HCT116 (cell line): Measurements from ENCODE around the gene EFEMP2. TPM values are rescaled to one million over a fixed set of nuclear protein-coding genes. Genes with fewer than 3 reads are reported as not detected.

Source experiments
- ATAC-seq: fragments of 200-7000 bp; cut with Tn5 transposase; 2 replicates; pipeline ENCODE4 v1.9.1; 2020; ENCODE audit warnings: mild to moderate bottlenecking, moderate library complexity
- BruUV-seq: library from RNA; stranded (reverse); fragments of 400-500 nt; replicated peaks from 2 replicates; lab custom pipeline; 2021; lab: Mats Ljungman, UMichigan
- CTCF ChIA-PET: fragments of 300-600 bp; sonication (Branson Sonifier 250); formaldehyde crosslinking; loops from one replicate; lab custom pipeline; 2021; ENCODE audit warnings: antibody characterized with exemption; lab: Charles Lee
- POLR2A ChIA-PET: fragments of 300-600, 350-600 bp; sonication (Branson Sonifier 250); formaldehyde crosslinking; loops from one replicate; lab custom pipeline; 2021; ENCODE audit warnings: antibody characterized with exemption; lab: Charles Lee
- RAD21 ChIA-PET, 2 experiments: fragments of 300-600 bp; sonication (Branson Sonifier 250); formaldehyde crosslinking; loops; one replicate each; lab custom pipeline; 2023; ENCODE audit warnings: low total read pairs in 2 of 2; ENCODE audit not compliant: uncharacterized antibody in 2 of 2, unreplicated experiment in 2 of 2, low non-redundant PET in 1 of 2; lab: Charles Lee
- DNase-seq: peaks from one replicate; pipeline ENCODE4 v3.0.0-alpha.2; 2010; ENCODE audit warnings: low read depth, low spot score
- H2AFZ ChIP-seq: fragments of 200-600 bp; shearing (Covaris generic), sonication (generic); 2 replicates; pipeline ENCODE4 v1.6.1; 2017; ENCODE audit warnings: low read depth, mixed run types, mixed read lengths, antibody characterized with exemption, low read length; ENCODE audit not compliant: poor library complexity, severe bottlenecking
- H3K27ac ChIP-seq: 2 replicates; pipeline ENCODE4 v1.5.1; 2012; ENCODE audit warnings: low read depth, low read length
- H3K27me3 ChIP-seq: fragments of 200-600 bp; sonication (generic); 2 replicates; pipeline ENCODE4 v1.6.1; 2016; ENCODE audit warnings: mixed run types, low read length, mixed read lengths; ENCODE audit not compliant: insufficient read depth
- H3K36me3 ChIP-seq, 2 experiments: fragments of 200-500 bp in 1 of 2; fragments of 200-600 bp in 1 of 2; sonication (Bioruptor generic) in 1 of 2; sonication (generic) in 1 of 2; 2 replicates each; pipeline versions ENCODE4 v1.5.1 to v1.6.1; 2014 to 2016; ENCODE audit warnings: low read length in 2 of 2, inconsistent platforms in 1 of 2, mixed read lengths in 1 of 2, mixed run types in 1 of 2; ENCODE audit not compliant: insufficient read depth in 2 of 2, control insufficient read depth in 1 of 2
- H3K4me1 ChIP-seq, 2 experiments: fragments of 200-600 bp in 1 of 2; sonication (generic) in 1 of 2; 2 replicates each; pipeline versions ENCODE4 v1.5.1 to v1.6.1; 2012 to 2017; ENCODE audit warnings: low read length in 2 of 2, inconsistent platforms in 1 of 2, mild to moderate bottlenecking in 1 of 2, mixed read lengths in 1 of 2, mixed run types in 1 of 2, moderate library complexity in 1 of 2; ENCODE audit not compliant: insufficient read depth in 2 of 2, control insufficient read depth in 1 of 2
- H3K4me2 ChIP-seq: fragments of 200-600 bp; sonication (generic); 2 replicates; pipeline ENCODE4 v1.6.1; 2017; ENCODE audit warnings: mixed run types, low read length, mixed read lengths
- H3K4me3 ChIP-seq, 2 experiments: fragments of 200-600 bp in 1 of 2; sonication (generic) in 1 of 2; replicated peaks in 1 of 2; 2 replicates each; pipeline ENCODE4 v1.5.1; 2011 to 2016; ENCODE audit warnings: low read length in 2 of 2, control low read depth in 1 of 2, low read depth in 1 of 2, mild to moderate bottlenecking in 1 of 2, mixed read lengths in 1 of 2, mixed run types in 1 of 2
- H3K79me2 ChIP-seq: fragments of 200-600 bp; sonication (generic); 2 replicates; pipeline ENCODE4 v1.6.1; 2017; ENCODE audit warnings: mild to moderate bottlenecking, mixed run types, low read length, moderate library complexity, mixed read lengths; ENCODE audit not compliant: insufficient read depth
- H3K9ac ChIP-seq: fragments of 200-600 bp; sonication (generic); 2 replicates; pipeline ENCODE4 v1.6.1; 2016; ENCODE audit warnings: low read length, mixed read lengths
- H3K9me2 ChIP-seq: fragments of 200-600 bp; sonication (generic), shearing (Covaris generic); 2 replicates; pipeline ENCODE4 v1.6.1; 2017; ENCODE audit warnings: mixed run types, mild to moderate bottlenecking, moderate library complexity; ENCODE audit not compliant: insufficient read depth
- H3K9me3 ChIP-seq, 2 experiments: fragments of 200-500 bp in 1 of 2; fragments of 200-600 bp in 1 of 2; sonication (Bioruptor generic) in 1 of 2; sonication (generic) in 1 of 2; 2 replicates each; pipeline ENCODE4 v1.6.1; 2014 to 2017; ENCODE audit warnings: low read length in 2 of 2, mixed read lengths in 2 of 2, inconsistent platforms in 1 of 2, low read depth in 1 of 2, mild to moderate bottlenecking in 1 of 2, mixed run types in 1 of 2, moderate library complexity in 1 of 2; ENCODE audit not compliant: control insufficient read depth in 1 of 2, insufficient read depth in 1 of 2
- H4K20me1 ChIP-seq: fragments of 200-600 bp; sonication (generic), shearing (Covaris generic); 2 replicates; pipeline ENCODE4 v1.6.1; 2017; ENCODE audit warnings: mixed run types, mild to moderate bottlenecking, moderate library complexity; ENCODE audit not compliant: insufficient read depth
- CBX3 ChIP-seq: IDR thresholded peaks from 2 replicates; pipeline ENCODE4 v1.6.1; 2012; ENCODE audit warnings: low read depth
- EGR1 ChIP-seq: IDR thresholded peaks from 2 replicates; pipeline ENCODE4 v1.6.1; 2012; ENCODE audit warnings: low read depth
- EZH2 ChIP-seq: fragments of 200-600 bp; sonication (generic); IDR thresholded peaks from 2 replicates; pipeline ENCODE4 v1.6.1; 2017; ENCODE audit warnings: antibody characterized with exemption, mixed run types
- EZH2phosphoT487 ChIP-seq: fragments of 200-600 bp; IDR thresholded peaks from 2 replicates; pipeline ENCODE4 v1.6.1; 2018; ENCODE audit warnings: antibody characterized with exemption, borderline replicate concordance
- POLR2AphosphoS5 ChIP-seq: IDR thresholded peaks from 2 replicates; pipeline ENCODE4 v1.6.1; 2011; ENCODE audit warnings: mild to moderate bottlenecking, low read depth, low read length, moderate library complexity
- RAD21 ChIP-seq: IDR thresholded peaks from 2 replicates; pipeline ENCODE4 v1.6.1; 2012; ENCODE audit warnings: low read depth, mild to moderate bottlenecking
- SIN3A ChIP-seq: IDR thresholded peaks from 2 replicates; pipeline ENCODE4 v1.6.1; 2012; ENCODE audit warnings: low read depth
- SP1 ChIP-seq: IDR thresholded peaks from 2 replicates; pipeline ENCODE4 v1.6.1; 2012; ENCODE audit warnings: low read depth
- SRF ChIP-seq: IDR thresholded peaks from 2 replicates; pipeline ENCODE4 v1.6.1; 2012; ENCODE audit warnings: low read depth
- TCF7L2 ChIP-seq: IDR thresholded peaks from 2 replicates; pipeline ENCODE4 v1.7.0; 2011; ENCODE audit warnings: borderline replicate concordance, inconsistent platforms; ENCODE audit not compliant: insufficient read depth, insufficient read length; ENCODE audit errors: extremely low read depth
- ZFX ChIP-seq: fragments of 450-650 bp; IDR thresholded peaks from 2 replicates; pipeline ENCODE4 v1.6.1; 2017
- ZNF274 ChIP-seq: fragments of 200-500 bp; sonication (Bioruptor generic); IDR thresholded peaks from 2 replicates; pipeline ENCODE4 v1.6.1; 2014; ENCODE audit warnings: mild to moderate bottlenecking, low read depth, low read length, inconsistent platforms
- intact Hi-C: fragments of 100-400 bp; cut with micrococcal nuclease; formaldehyde crosslinking; loops from 2 replicates; pipeline ENCODE4 v1.10.0; 2022
- total RNA-seq: library from RNA; stranded (reverse); gene quantifications from one replicate; pipeline ENCODE4 v1.2.1, GENCODE V29; 2021; ENCODE audit not compliant: unreplicated experiment
- TF ChIP-seq, protein P1 (sequence below): IDR thresholded peaks from 2 replicates; pipeline ENCODE4 v1.6.1; 2012
- TF ChIP-seq, protein P2 (sequence below), 3 experiments: fragments of 200-600 bp in 1 of 3; sonication (generic) in 1 of 3; IDR thresholded peaks in 2 of 3; conservative IDR thresholded peaks in 1 of 3; 2 replicates each; pipeline ENCODE4 v1.5.1; 2012 to 2017; ENCODE audit warnings: low read depth in 2 of 3, low read length in 2 of 3, antibody characterized with exemption in 1 of 3, borderline replicate concordance in 1 of 3, control low read depth in 1 of 3, mild to moderate bottlenecking in 1 of 3, mixed read lengths in 1 of 3, mixed run types in 1 of 3, moderate library complexity in 1 of 3; ENCODE audit not compliant: insufficient read depth in 1 of 3
- TF ChIP-seq, protein P3 (sequence below): IDR thresholded peaks from 2 replicates; pipeline ENCODE4 v1.6.1; 2012
- TF ChIP-seq, protein P4 (sequence below): IDR thresholded peaks from 2 replicates; pipeline ENCODE4 v1.6.1; 2011; ENCODE audit warnings: mild to moderate bottlenecking, low read length, moderate library complexity; ENCODE audit not compliant: insufficient replicate concordance; ENCODE audit errors: extremely low read depth

The EFEMP2 gene
- total RNA-seq, 1 experiment from 2014 or later = 8.4 TPM

DNA sequence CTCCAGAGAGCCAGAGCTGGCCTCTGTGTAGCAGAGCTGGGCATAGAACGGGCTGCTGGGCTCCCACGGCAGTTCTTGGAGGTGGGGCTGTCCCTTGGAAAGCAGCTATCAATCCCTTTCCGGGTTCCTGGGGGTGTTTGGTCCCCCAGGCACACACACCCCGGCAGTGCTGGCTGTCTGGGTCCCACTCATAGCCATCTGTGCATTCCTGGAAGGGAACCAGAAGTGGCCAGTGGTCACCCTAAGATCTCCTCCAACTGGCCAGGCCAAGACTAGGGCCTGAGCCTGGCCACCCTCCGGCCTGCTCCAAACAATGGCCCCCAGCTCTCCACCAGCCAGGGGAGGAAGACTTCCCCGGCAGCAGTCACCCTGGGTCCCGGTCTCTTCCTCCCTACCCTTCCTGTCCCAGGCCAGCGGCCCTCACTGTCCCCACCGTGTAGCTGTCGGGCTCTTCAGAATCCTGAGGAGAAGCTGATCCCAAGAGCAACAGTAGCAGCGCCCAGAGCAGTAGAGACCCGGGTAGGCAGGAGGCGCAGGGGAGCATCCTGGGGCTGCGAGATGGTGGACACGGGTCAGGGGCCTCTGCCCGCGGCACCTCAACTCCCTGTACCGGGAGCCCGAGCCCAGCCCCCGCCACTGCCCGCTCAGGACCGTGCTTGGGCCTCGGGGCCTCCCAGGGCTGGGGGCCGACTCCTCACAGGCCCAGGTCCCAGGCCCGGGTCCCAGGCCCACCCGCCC, 620 bp downstream of the EFEMP2 start:
- TF ChIP-seq, protein P1, sequence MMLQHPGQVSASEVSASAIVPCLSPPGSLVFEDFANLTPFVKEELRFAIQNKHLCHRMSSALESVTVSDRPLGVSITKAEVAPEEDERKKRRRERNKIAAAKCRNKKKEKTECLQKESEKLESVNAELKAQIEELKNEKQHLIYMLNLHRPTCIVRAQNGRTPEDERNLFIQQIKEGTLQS = no peak
- no peak for TF ChIP-seq ZNF274
- no peak for TF ChIP-seq TCF7L2
- TF ChIP-seq SRF = no peak
- no peak for TF ChIP-seq ZFX
- no peak for TF ChIP-seq SP1
- TF ChIP-seq CBX3 = no peak
- no peak for TF ChIP-seq EZH2phosphoT487
- TF ChIP-seq, protein P2, sequence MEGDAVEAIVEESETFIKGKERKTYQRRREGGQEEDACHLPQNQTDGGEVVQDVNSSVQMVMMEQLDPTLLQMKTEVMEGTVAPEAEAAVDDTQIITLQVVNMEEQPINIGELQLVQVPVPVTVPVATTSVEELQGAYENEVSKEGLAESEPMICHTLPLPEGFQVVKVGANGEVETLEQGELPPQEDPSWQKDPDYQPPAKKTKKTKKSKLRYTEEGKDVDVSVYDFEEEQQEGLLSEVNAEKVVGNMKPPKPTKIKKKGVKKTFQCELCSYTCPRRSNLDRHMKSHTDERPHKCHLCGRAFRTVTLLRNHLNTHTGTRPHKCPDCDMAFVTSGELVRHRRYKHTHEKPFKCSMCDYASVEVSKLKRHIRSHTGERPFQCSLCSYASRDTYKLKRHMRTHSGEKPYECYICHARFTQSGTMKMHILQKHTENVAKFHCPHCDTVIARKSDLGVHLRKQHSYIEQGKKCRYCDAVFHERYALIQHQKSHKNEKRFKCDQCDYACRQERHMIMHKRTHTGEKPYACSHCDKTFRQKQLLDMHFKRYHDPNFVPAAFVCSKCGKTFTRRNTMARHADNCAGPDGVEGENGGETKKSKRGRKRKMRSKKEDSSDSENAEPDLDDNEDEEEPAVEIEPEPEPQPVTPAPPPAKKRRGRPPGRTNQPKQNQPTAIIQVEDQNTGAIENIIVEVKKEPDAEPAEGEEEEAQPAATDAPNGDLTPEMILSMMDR (IDR thresholded peaks at IDR 0.05 in 2 of 3, conservative IDR thresholded peaks at IDR 0.05 in 1 of 3; ENCODE audit: borderline replicate concordance in 1 of 3, insufficient read depth in 1 of 3, low read depth in 2 of 3, low read length in 2 of 3) = no peak
- no peak for TF ChIP-seq SIN3A
- TF ChIP-seq EGR1 = no peak
- no peak for TF ChIP-seq RAD21
- no peak for TF ChIP-seq EZH2
- TF ChIP-seq, protein P3, sequence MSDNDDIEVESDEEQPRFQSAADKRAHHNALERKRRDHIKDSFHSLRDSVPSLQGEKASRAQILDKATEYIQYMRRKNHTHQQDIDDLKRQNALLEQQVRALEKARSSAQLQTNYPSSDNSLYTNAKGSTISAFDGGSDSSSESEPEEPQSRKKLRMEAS = no peak
- no peak for TF ChIP-seq POLR2AphosphoS5
- TF ChIP-seq, protein P4, sequence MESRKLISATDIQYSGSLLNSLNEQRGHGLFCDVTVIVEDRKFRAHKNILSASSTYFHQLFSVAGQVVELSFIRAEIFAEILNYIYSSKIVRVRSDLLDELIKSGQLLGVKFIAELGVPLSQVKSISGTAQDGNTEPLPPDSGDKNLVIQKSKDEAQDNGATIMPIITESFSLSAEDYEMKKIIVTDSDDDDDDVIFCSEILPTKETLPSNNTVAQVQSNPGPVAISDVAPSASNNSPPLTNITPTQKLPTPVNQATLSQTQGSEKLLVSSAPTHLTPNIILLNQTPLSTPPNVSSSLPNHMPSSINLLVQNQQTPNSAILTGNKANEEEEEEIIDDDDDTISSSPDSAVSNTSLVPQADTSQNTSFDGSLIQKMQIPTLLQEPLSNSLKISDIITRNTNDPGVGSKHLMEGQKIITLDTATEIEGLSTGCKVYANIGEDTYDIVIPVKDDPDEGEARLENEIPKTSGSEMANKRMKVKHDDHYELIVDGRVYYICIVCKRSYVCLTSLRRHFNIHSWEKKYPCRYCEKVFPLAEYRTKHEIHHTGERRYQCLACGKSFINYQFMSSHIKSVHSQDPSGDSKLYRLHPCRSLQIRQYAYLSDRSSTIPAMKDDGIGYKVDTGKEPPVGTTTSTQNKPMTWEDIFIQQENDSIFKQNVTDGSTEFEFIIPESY = no peak
- H3K27me3 ChIP-seq = no peaks in the 10 kb centered on the region
- H2AFZ ChIP-seq = no peak overlapping the region
- no peaks in the 10 kb centered on the region for H3K9me2 ChIP-seq
- peaks cover 10 to 13% of the 10 kb centered on the region in 2 experiments; a peak in 3 of 4 replicates for H3K4me1 ChIP-seq
- no peaks in the 10 kb centered on the region for H3K36me3 ChIP-seq
- H3K4me3 ChIP-seq = no peak overlapping the region
- ATAC-seq (no peak), DNase-seq (no peak)
- intact Hi-C loops = loop anchor here (5.0 kb wide), 1 partner anchor 160 kb away; the partner anchor contains the start of gene KAT5
- H3K79me2 ChIP-seq = no peaks in the 10 kb centered on the region
- no peak overlapping the region for H3K4me2 ChIP-seq
- ChIA-PET CTCF (interaction anchor here (1.5 to 1.9 kb wide), 3 partner anchors 12 to 16 kb away, joined by 6 to 15 read pairs (median 8); partner anchors contain the start of genes FIBP and MUS81), POLR2A (interaction anchor here (1.0 to 4.8 kb wide), 3 partner anchors 10 to 17 kb away, joined by 3 to 36 read pairs (median 4); partner anchors contain the start of genes CFL1 and MUS81), RAD21 (interaction anchor here in 1 of 2 experiments (0.6 kb wide), 1 partner anchor 16 kb away, joined by 3 read pairs; the partner anchor contains the start of gene FIBP)
- H3K9ac ChIP-seq = no peak overlapping the region
- no peak overlapping the region for H3K27ac ChIP-seq
- no peaks in the 10 kb centered on the region for H3K9me3 ChIP-seq
- no TSS peak for BruUV-seq
- H4K20me1 ChIP-seq = no peaks in the 10 kb centered on the region
